Measurements from ENCODE around the gene CDH3. TPM values are rescaled to one million over a fixed set of nuclear protein-coding genes. Genes with fewer than 3 reads are reported as not detected.
A peak's percentile ranks its signal among the peaks of the same experiment; 100 is the strongest.

The CDH3 gene
- total and polyA plus RNA-seq, 4 donors: 6.4 to 89.4 (median 15.8) TPM

GRCh38 chr16:68728523-68728922, 83.4 kb downstream of the CDH3 start:
- no peak overlapping the region for H3K4me3 ChIP-seq
- ATAC-seq (ENCODE audit: insufficient read depth, low FRiP score) (no peak), DNase-seq (no peak)
- H3K9me3 ChIP-seq (ENCODE audit: control insufficient read depth in 4 of 4, insufficient read depth in 3 of 4, low read length in 3 of 4): no peaks in the 10 kb centered on the region
- H3K9ac ChIP-seq (ENCODE audit: insufficient read depth in 1 of 2, low read length in 2 of 2): no peak overlapping the region
- H3K27ac ChIP-seq (ENCODE audit: low read depth in 1 of 2, low read length in 1 of 2): no peak overlapping the region
- H3K4me1 ChIP-seq (ENCODE audit: control insufficient read depth in 5 of 5, insufficient read depth in 5 of 5, low read length in 5 of 5): peaks cover 0 to 4% (median 0%) of the 10 kb centered on the region in 5 donors
- WGBS, 2 donors: 81 to 91% methylated on average over 4 of the region's 4 CpGs
- H3K36me3 ChIP-seq (ENCODE audit: control insufficient read depth in 4 of 4, insufficient read depth in 4 of 4, low read length in 4 of 4): no peaks in the 10 kb centered on the region
- peaks cover 0 to 2% (median 0%) of the 10 kb centered on the region in 3 donors for H3K27me3 ChIP-seq (ENCODE audit: control insufficient read depth in 3 of 3, insufficient read depth in 3 of 3, low read length in 2 of 3)
- TF ChIP-seq, protein P1, sequence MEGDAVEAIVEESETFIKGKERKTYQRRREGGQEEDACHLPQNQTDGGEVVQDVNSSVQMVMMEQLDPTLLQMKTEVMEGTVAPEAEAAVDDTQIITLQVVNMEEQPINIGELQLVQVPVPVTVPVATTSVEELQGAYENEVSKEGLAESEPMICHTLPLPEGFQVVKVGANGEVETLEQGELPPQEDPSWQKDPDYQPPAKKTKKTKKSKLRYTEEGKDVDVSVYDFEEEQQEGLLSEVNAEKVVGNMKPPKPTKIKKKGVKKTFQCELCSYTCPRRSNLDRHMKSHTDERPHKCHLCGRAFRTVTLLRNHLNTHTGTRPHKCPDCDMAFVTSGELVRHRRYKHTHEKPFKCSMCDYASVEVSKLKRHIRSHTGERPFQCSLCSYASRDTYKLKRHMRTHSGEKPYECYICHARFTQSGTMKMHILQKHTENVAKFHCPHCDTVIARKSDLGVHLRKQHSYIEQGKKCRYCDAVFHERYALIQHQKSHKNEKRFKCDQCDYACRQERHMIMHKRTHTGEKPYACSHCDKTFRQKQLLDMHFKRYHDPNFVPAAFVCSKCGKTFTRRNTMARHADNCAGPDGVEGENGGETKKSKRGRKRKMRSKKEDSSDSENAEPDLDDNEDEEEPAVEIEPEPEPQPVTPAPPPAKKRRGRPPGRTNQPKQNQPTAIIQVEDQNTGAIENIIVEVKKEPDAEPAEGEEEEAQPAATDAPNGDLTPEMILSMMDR (IDR thresholded peaks at IDR 0.05; ENCODE audit: control extremely low read depth, extremely low read depth): no peak

- Histone ChIP-seq H3K36me3 (ENCODE audit: control insufficient read depth in 4 of 4, insufficient read depth in 4 of 4, low read length in 4 of 4) (no peaks in the 10 kb centered on the region), H3K27me3 (ENCODE audit: control insufficient read depth in 3 of 3, insufficient read depth in 3 of 3, low read length in 2 of 3) (peaks cover 0 to 11% (median 5%) of the 10 kb centered on the region in 3 donors), H3K4me1 (ENCODE audit: control insufficient read depth in 5 of 5, insufficient read depth in 5 of 5, low read length in 5 of 5) (peaks cover 0 to 4% (median 0%) of the 10 kb centered on the region in 5 donors), H3K4me3 (no peak overlapping the region), H3K9ac (ENCODE audit: insufficient read depth in 1 of 2, low read length in 2 of 2) (no peak overlapping the region), H3K27ac (ENCODE audit: low read depth in 1 of 2, low read length in 1 of 2) (no peak overlapping the region), H3K9me3 (ENCODE audit: control insufficient read depth in 4 of 4, insufficient read depth in 3 of 4, low read length in 3 of 4) (no peaks in the 10 kb centered on the region)
- DNase-seq (no peak), ATAC-seq (ENCODE audit: insufficient read depth, low FRiP score) (no peak)
- WGBS, 2 donors: 42 to 47% methylated on average over 3 of the region's 3 CpGs
- TF ChIP-seq, protein P1 (IDR thresholded peaks at IDR 0.05; ENCODE audit: control extremely low read depth, extremely low read depth): no peak
Measured at GRCh38 chr16:68731637-68732036, 86.5 kb downstream of the CDH3 start.

- Histone ChIP-seq H3K27ac (ENCODE audit: low read depth in 1 of 2, low read length in 1 of 2) (peak overlapping the region in 1 of 2 donors; percentile 33), H3K4me3 (no peak overlapping the region), H3K36me3 (ENCODE audit: control insufficient read depth in 4 of 4, insufficient read depth in 4 of 4, low read length in 4 of 4) (no peaks in the 10 kb centered on the region), H3K27me3 (ENCODE audit: control insufficient read depth in 3 of 3, insufficient read depth in 3 of 3, low read length in 2 of 3) (peaks cover 0 to 15% (median 8%) of the 10 kb centered on the region in 3 donors), H3K9ac (ENCODE audit: insufficient read depth in 1 of 2, low read length in 2 of 2) (no peak overlapping the region), H3K9me3 (ENCODE audit: control insufficient read depth in 4 of 4, insufficient read depth in 3 of 4, low read length in 3 of 4) (no peaks in the 10 kb centered on the region), H3K4me1 (ENCODE audit: control insufficient read depth in 5 of 5, insufficient read depth in 5 of 5, low read length in 5 of 5) (peaks cover 0 to 4% (median 0%) of the 10 kb centered on the region in 5 donors)
- WGBS, 2 donors: 32 to 54% methylated on average over 8 of the region's 8 CpGs
- no peak for ATAC-seq (ENCODE audit: insufficient read depth, low FRiP score)
- TF ChIP-seq, protein P1 (IDR thresholded peaks at IDR 0.05; ENCODE audit: control extremely low read depth, extremely low read depth): no peak
- peak; percentile 45 to 75 (median 52) for DNase-seq
Measured at GRCh38 chr16:68732042-68732680, 87.1 kb downstream of the CDH3 start.
